Activated T-helper 2 cell treated with anti-CD3 and anti-CD28 coated beads, Interferon-gamma antibody, Interleukin-2, Interleukin-4, amounts not matched to agents 10 μg/mL and 5 μg/mL and 100 μg/mL, durations not matched to agents 14 hours and 24 hours and 36 hours (primary cell): ENCODE data around the gene MKRN1. TPM values are rescaled to one million over a fixed set of nuclear protein-coding genes. Genes with fewer than 3 reads are reported as not detected.
A peak's percentile ranks its signal among the peaks of the same experiment; 100 is the strongest.
"Not testable (repeated sequence)": the region's sequence is repeated elsewhere in the genome, so short reads cannot be mapped to it uniquely, and the experiment has no call there.

Experiments used
- DNase-seq: peaks from one replicate; pipeline ENCODE4 v3.0.0; 2021; ENCODE audit warnings: low spot score
- H3K27ac Mint-ChIP-seq: one replicate; pipeline ENCODE4 v1.8.0; 2021; ENCODE audit warnings: mixed read lengths
- H3K27me3 Mint-ChIP-seq: one replicate; pipeline ENCODE4 v1.8.0; 2021; ENCODE audit warnings: low read depth, mixed read lengths
- H3K36me3 Mint-ChIP-seq: one replicate; pipeline ENCODE4 v1.8.0; 2021; ENCODE audit warnings: low read depth, mixed read lengths
- H3K4me1 Mint-ChIP-seq: one replicate; pipeline ENCODE4 v1.8.0; 2021; ENCODE audit warnings: low read depth, mixed read lengths
- H3K4me3 Mint-ChIP-seq: one replicate; pipeline ENCODE4 v1.8.0; 2021; ENCODE audit warnings: low read depth, mild to moderate bottlenecking, moderate library complexity, mixed read lengths
- H3K9me3 Mint-ChIP-seq: one replicate; pipeline ENCODE4 v1.8.0; 2021; ENCODE audit warnings: mixed read lengths
- intact Hi-C: fragments of 100-400 bp; cut with micrococcal nuclease; formaldehyde crosslinking; loops from one replicate; pipeline ENCODE4 v1.15.1; 2023
- total RNA-seq: library from RNA; stranded (reverse); gene quantifications from 2 replicates; pipeline ENCODE4 v1.2.3, GENCODE V29; 2022

Gene MKRN1
- total RNA-seq = 72.9 and 73.6 TPM in 2 replicates

DNA sequence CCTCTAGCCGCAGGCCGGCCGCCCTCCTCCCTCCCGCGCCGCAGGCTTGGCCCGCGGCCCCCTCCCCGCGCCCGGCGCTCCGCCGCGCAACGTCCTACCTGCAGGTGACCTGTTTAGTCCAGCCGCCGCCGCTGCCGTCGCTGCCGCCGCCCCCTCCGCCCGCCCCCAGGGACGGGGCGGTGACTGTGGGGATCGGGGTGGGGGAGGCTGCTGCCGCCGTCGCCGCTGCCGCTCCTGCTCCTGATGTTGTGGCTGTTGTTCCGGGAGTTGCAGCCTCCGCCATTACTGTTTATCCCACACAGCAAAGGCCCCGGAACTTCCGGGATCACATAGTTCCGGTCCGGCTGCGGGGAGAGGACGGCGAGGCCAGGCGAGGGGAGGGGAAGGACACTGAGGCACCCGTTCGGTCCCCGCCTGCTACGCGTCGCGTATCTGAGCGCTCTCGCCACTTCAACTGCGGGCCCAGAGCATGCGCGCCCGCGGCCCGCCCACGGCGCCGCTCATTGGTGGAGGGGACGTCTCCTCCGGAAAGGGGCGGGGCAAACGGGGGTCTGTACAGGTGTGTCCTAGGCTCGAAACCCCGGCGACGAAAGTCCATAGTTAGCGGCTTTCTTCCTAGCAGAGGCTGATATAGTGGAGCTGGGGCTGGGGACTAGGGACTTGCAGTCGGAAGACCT lies at the start of gene MKRN1:
Gene MKRN1 (minus strand): TSS at position 444 of the 677 bp plus-strand sequence. CDS start 161 bp downstream, at position 283.
- Mint-ChIP-seq H3K36me3 (peaks cover 9% of the 10 kb centered on the region), H3K27ac (peak within 1 kb of the TSS; percentile 96), H3K27me3 (no peaks in the 10 kb centered on the region), H3K9me3 (no peaks in the 10 kb centered on the region), H3K4me3 (peak within 1 kb of the TSS; percentile 97), H3K4me1 (peaks cover 25% of the 10 kb centered on the region)
- intact Hi-C loops = loop anchor here (1.0 to 5.0 kb wide), 7 partner anchors 37 to 536 kb away; partner anchors contain the start of genes KDM7A and MRPS33
- DNase-seq = peak; percentile 89

DNA sequence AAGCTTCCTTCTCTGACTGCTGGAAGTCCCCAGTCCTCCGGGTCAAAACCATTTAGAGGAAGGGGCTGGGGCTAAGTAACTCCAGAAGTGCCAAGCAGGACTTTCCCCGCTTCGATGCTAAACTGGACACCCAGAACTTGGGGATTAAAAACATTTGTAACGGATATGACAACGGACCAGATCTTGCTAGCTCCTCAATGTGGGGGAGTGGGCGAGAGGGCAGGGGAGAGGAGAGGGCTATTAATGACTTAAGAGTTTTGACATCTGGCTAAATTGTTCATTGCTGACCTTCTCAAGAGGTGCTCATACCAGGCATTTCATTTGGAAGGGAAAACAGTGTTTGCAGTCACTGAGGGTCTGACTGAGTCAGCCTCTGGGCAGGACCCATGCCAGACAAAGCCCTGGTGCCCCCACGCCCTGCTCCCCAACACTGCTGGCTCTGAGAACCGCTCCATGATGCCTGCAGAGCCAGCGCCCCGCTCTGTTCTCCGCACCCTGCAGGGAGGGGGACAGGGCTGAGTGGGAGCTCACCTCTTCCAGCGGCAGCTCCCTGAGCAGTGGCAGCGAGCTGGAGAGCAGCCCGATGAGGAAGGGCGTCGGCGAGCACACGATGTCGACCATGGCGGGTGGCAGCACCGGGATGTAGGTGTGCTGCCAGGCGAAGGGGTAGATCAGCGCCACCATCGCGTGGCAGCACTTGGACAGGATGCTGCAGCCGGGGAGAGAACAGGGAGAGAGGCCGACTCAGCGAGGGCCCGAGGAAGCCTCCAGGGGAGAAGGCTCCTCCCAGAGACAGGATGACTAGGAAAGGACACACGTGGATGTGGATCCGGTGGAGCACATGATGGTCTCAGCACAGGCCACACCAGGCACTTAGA lies 47.7 kb upstream of the MKRN1 start:
- peaks cover 6% of the 10 kb centered on the region for H3K4me1 Mint-ChIP-seq
- no peak overlapping the region for H3K4me3 Mint-ChIP-seq
- no peak for DNase-seq
- intact Hi-C loops = no loop called here
- no peaks in the 10 kb centered on the region for H3K36me3 Mint-ChIP-seq
- peaks cover 6% of the 10 kb centered on the region for H3K27me3 Mint-ChIP-seq
- no peaks in the 10 kb centered on the region for H3K9me3 Mint-ChIP-seq
- H3K27ac Mint-ChIP-seq = no peak overlapping the region

- peaks cover 5% of the 10 kb centered on the region for H3K27me3 Mint-ChIP-seq
- H3K9me3 Mint-ChIP-seq = no peaks in the 10 kb centered on the region
- intact Hi-C loops = no loop called here
- no peaks in the 10 kb centered on the region for H3K36me3 Mint-ChIP-seq
- no peak overlapping the region for H3K4me3 Mint-ChIP-seq
- H3K27ac Mint-ChIP-seq = no peak overlapping the region
- peaks cover 6% of the 10 kb centered on the region for H3K4me1 Mint-ChIP-seq
- no peak for DNase-seq
Observed at GRCh38 chr7:140526214-140526613, 46.9 kb upstream of the MKRN1 start.

GRCh38 chr7:140525743-140526142 lies 46.4 kb upstream of the MKRN1 start:
- Mint-ChIP-seq H3K4me1 (peaks cover 6% of the 10 kb centered on the region), H3K9me3 (no peaks in the 10 kb centered on the region), H3K27ac (no peak overlapping the region), H3K4me3 (no peak overlapping the region), H3K36me3 (no peaks in the 10 kb centered on the region), H3K27me3 (peaks cover 3% of the 10 kb centered on the region)
- intact Hi-C loops = no loop called here
- DNase-seq = peak; percentile 17

GRCh38 chr7:140521421-140521820 lies 42.1 kb upstream of the MKRN1 start:
- no peaks in the 10 kb centered on the region for H3K9me3 Mint-ChIP-seq
- H3K27me3 Mint-ChIP-seq = peaks cover 2% of the 10 kb centered on the region
- no peak for DNase-seq
- no peaks in the 10 kb centered on the region for H3K36me3 Mint-ChIP-seq
- intact Hi-C loops = no loop called here
- no peak overlapping the region for H3K4me3 Mint-ChIP-seq
- H3K27ac Mint-ChIP-seq = no peak overlapping the region
- peaks cover 11% of the 10 kb centered on the region for H3K4me1 Mint-ChIP-seq

DNA sequence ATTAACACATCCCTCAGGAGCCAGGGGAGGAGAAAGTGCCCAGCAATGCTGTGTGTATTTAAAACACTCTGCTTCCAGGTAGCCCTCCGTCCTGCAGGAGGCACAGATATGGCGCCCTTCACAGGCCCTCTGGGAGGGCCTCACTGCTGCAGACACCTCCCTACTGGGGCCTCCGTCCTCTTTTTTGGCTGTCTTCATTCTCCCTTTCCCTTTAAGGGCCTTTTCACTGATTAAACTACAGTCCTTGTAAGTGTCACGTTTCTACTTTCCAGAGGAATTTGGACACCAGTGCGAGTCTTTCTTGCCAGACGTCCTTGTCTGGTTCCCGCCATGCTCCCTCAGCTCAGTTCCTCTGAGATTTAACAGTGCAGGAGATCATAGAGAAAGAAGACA lies 39.7 kb upstream of the MKRN1 start:
- H3K36me3 Mint-ChIP-seq = no peaks in the 10 kb centered on the region
- H3K27me3 Mint-ChIP-seq = peaks cover 2% of the 10 kb centered on the region
- H3K4me3 Mint-ChIP-seq = no peak overlapping the region
- peaks cover 5% of the 10 kb centered on the region for H3K4me1 Mint-ChIP-seq
- intact Hi-C loops = no loop called here
- no peak overlapping the region for H3K27ac Mint-ChIP-seq
- DNase-seq = no peak
- H3K9me3 Mint-ChIP-seq = no peaks in the 10 kb centered on the region

DNA sequence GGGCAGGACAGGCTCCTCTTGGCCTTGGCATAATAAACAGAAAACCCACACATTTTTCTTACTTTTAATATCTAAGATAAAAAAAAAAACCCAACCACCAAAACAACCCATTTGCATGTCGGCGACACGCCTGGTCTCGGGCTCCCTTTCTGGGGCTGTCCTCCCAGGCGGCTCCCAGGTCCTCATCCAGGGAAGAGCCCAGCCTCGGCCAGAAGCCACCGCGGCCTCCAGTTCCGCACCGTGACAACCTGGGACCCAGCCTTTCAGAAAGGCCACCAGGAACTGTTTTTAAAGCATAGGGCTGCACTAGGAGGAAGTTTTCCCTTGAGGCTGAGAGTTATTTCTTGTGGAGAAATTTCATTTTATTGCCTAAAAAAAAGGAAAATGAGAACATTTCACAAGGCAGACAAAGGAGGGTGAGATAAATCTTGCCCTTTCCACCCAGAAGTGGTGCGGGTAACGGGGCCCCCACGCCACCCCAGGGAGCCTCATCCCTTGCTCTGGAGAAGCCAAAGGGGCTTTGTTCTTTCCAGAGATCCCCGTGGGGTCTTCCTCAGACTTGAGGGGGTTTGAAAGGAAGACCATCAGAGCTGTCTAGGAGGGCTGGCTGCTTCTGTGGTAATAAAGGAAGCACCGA lies 39.2 kb upstream of the MKRN1 start:
- H3K4me1 Mint-ChIP-seq = peaks cover 5% of the 10 kb centered on the region
- intact Hi-C loops = loop anchor here (1.0 kb wide), 2 partner anchors 135 to 494 kb away; no protein-coding TSS in a partner anchor
- no peaks in the 10 kb centered on the region for H3K36me3 Mint-ChIP-seq
- H3K27me3 Mint-ChIP-seq = peaks cover 2% of the 10 kb centered on the region
- H3K27ac Mint-ChIP-seq = no peak overlapping the region
- H3K4me3 Mint-ChIP-seq = no peak overlapping the region
- H3K9me3 Mint-ChIP-seq = no peaks in the 10 kb centered on the region
- no peak for DNase-seq

GRCh38 chr7:140517546-140518369 lies 38.5 kb upstream of the MKRN1 start:
- intact Hi-C loops = loop anchor here (1.0 kb wide), 2 partner anchors 136 to 495 kb away; no protein-coding TSS in a partner anchor
- peak; percentile 47 for DNase-seq

DNA sequence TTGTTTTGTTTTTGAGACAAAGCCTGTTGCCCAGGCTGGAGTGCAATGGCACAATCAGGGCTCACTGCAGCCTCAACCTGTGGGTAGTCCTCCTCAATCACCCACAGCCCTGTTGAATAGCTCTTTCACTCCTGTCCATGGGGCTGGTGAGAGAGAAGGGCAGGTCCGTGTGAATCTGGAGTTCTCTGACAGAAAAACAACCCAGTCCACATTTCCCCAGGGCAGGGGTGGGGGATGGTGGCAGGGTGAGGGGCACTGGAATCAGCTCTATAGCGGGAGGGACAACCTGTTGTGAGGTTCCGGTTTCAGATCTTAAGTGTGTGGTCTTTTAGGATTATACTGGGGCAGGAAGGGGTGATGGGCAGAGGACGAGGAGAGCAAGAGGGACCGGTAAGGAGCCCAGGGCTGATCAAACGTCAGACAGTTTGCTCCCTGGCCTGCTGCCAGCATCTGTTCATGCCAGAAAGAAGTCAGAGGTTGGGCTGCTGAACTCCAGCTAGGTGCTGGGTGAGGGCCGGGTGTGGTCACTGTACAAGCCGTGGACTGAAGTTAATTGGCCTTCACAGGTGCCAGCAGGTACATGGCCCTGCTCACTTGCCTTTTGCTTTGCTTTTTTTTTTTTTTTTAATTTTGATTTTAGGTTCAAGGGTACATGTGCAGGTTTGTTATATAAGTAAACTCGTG lies 33.2 kb upstream of the MKRN1 start:
- intact Hi-C loops = no loop called here
- no peak for DNase-seq
- Mint-ChIP-seq H3K9me3 (no peaks in the 10 kb centered on the region), H3K27ac (no peak overlapping the region), H3K27me3 (peaks cover 2% of the 10 kb centered on the region), H3K4me1 (no peaks in the 10 kb centered on the region), H3K36me3 (no peaks in the 10 kb centered on the region), H3K4me3 (no peak overlapping the region)

More at GRCh38 chr7:140517546-140518369, 38.5 kb upstream of the MKRN1 start:
- no peaks in the 10 kb centered on the region for H3K9me3 Mint-ChIP-seq
- peaks cover 5% of the 10 kb centered on the region for H3K4me1 Mint-ChIP-seq
- no peak overlapping the region for H3K4me3 Mint-ChIP-seq
- H3K36me3 Mint-ChIP-seq = no peaks in the 10 kb centered on the region
- H3K27me3 Mint-ChIP-seq = peaks cover 2% of the 10 kb centered on the region
- H3K27ac Mint-ChIP-seq = no peak overlapping the region

DNA sequence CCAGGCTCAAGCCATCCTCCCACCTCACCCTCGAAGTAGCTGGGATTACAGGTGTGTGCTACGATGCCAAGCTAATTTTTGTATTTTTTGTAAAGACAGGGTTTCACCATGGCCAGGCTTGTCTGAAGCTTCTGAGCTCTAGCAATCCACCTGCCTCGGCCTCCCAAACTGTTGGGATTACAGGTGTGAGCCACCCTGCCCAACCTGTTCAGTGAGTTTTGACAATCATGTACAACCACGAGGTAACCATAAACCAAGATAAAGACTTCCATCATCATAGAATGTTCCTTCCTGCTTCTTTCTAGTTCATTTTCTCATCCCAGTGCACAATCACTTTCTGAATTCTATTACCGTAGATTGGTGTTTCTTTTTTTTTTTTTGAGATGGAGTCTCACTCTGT lies 30.5 kb upstream of the MKRN1 start:
- Mint-ChIP-seq H3K4me3 (no peak overlapping the region), H3K36me3 (no peaks in the 10 kb centered on the region), H3K4me1 (no peaks in the 10 kb centered on the region), H3K27me3 (no peaks in the 10 kb centered on the region), H3K9me3 (no peaks in the 10 kb centered on the region), H3K27ac (no peak overlapping the region)
- intact Hi-C loops = no loop called here
- no peak for DNase-seq

DNA sequence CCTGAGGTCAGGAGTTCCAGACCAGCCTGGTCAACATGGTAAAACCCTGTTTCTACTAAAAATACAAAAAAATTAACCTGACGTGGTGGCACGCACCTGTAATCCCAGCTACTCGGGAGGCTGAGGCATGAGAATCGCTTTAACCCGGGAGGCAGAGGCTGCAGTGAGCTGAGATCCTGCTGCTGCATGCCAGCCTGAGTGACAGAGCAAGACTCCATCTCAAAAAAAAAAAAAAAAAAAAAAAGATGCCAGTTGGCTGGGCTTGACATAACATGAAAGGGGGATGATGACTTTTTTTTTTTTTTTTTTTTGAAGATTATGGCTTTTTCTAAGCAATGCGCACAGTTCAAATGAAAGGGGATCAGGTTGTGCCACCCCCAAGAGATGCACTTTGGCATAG lies 28.3 kb upstream of the MKRN1 start:
- H3K4me3 Mint-ChIP-seq, DNase-seq, H3K4me1 Mint-ChIP-seq, intact Hi-C loops, H3K9me3 Mint-ChIP-seq, H3K36me3 Mint-ChIP-seq, H3K27ac Mint-ChIP-seq, H3K27me3 Mint-ChIP-seq: not testable (repeated sequence)
